Cardiac muscle cell (in vitro differentiated cells and primary cell): ENCODE measurements around the gene TSPEAR. TPM values are rescaled to one million over a fixed set of nuclear protein-coding genes. Genes with fewer than 3 reads are reported as not detected.
A peak's percentile ranks its signal among the peaks of the same experiment; 100 is the strongest.

ENCODE experiments used
- DNase-seq, 2 donors: peaks; one replicate each; pipeline versions ENCODE4 v3.0.0 to v3.0.0-alpha.2; 2010 to 2017; ENCODE audit warnings: low read depth in 1 of 2, low spot score in 1 of 2
- H3K27ac ChIP-seq: fragments of 200-600 bp; sonication (generic); 2 replicates; pipeline ENCODE4 v1.5.1; 2016
- H3K27me3 ChIP-seq: fragments of 200-600 bp; sonication (generic); 2 replicates; pipeline ENCODE4 v1.6.0; 2016; ENCODE audit warnings: control low read depth
- H3K36me3 ChIP-seq: fragments of 200-600 bp; sonication (generic); 2 replicates; pipeline ENCODE4 v1.5.1; 2016; ENCODE audit warnings: control low read depth
- H3K4me1 ChIP-seq: fragments of 200-600 bp; sonication (generic); 2 replicates; pipeline ENCODE4 v1.8.1; 2017; ENCODE audit warnings: low read depth, mild to moderate bottlenecking, mixed run types
- H3K4me3 ChIP-seq: fragments of 200-600 bp; sonication (generic); 2 replicates; pipeline ENCODE4 v1.5.1; 2016; ENCODE audit warnings: mild to moderate bottlenecking
- H3K9me3 ChIP-seq: fragments of 200-600 bp; sonication (generic); 2 replicates; pipeline ENCODE4 v1.5.1; 2017; ENCODE audit warnings: low read depth, mild to moderate bottlenecking, control low read depth
- CTCF ChIP-seq: IDR thresholded peaks from 2 replicates; pipeline ENCODE4 v1.5.1; 2012; ENCODE audit warnings: low read depth, mild to moderate bottlenecking, low read length
- polyA plus RNA-seq: library from polyadenylated mRNA; unstranded; fragments of >200 nt; fragmentation: Nextera tagmentation; extraction: Ambion mirVana; gene quantifications from 2 replicates; pipeline ENCODE4 v1.2.1, GENCODE V29; 2016
- total RNA-seq: library from RNA; depleted of rRNA; stranded (reverse); fragments of >200 nt; gene quantifications from 2 replicates; pipeline ENCODE4 v1.2.3, GENCODE V29; 2016

The TSPEAR gene
- total and polyA plus RNA-seq, 2 experiments from 2014 or later, result 2.8 to 3.4 TPM

- H3K36me3 ChIP-seq, result no peaks in the 10 kb centered on the region
- DNase-seq, result no peak
- H3K27ac ChIP-seq, result no peak overlapping the region
- no peaks in the 10 kb centered on the region for H3K27me3 ChIP-seq
- H3K4me1 ChIP-seq, result no peaks in the 10 kb centered on the region
- no peak overlapping the region for H3K4me3 ChIP-seq
- no peak for TF ChIP-seq CTCF
- no peaks in the 10 kb centered on the region for H3K9me3 ChIP-seq
Measured at GRCh38 chr21:44467859-44468195, 243.5 kb downstream of the TSPEAR start.

DNA sequence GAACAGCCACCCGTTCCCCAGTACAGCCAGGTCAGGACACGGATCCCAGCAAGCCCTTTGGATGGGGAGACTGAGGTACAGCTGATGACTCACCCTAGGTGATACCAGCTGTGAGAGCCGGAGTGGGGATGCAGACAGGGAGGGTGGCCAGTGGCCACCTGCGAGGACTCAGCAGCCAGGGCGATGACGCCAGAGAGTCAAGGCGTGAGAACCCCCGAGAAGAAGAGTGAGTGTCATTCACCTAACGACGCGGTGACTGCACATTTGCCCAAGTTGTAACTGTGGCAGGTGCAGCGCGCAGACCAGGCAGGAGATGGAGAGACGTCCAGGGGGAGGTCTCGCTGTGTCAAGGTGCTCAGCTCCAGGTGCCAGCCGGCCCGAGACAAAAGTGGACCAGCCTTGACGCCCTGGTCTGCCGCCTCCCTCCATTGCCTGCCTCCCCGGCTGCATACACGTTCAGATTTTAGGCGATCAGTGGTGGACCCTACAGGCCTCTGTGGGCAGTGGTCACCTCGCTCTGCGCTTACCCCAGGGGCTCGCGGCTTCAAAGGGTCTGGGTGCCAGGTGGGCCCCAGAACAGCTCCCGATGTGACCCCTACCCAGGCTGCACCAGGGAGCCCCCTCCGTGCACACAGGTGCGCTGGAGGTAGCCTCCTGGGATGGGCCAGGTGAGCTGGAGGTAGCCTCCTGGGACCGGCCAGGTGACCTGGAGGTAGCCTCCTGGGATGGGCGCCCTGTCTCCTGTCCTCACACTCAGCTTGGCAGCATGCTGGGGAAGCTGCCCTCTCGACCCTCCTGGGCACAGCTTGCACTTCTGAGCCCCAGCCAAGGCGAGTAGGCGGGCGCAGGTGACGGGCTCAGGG is 244.1 kb downstream of the TSPEAR start:
- Histone ChIP-seq H3K27ac (no peak overlapping the region), H3K4me3 (no peak overlapping the region), H3K9me3 (no peaks in the 10 kb centered on the region), H3K4me1 (no peaks in the 10 kb centered on the region), H3K36me3 (no peaks in the 10 kb centered on the region), H3K27me3 (no peaks in the 10 kb centered on the region)
- TF ChIP-seq CTCF, result no peak
- no peak for DNase-seq

DNA sequence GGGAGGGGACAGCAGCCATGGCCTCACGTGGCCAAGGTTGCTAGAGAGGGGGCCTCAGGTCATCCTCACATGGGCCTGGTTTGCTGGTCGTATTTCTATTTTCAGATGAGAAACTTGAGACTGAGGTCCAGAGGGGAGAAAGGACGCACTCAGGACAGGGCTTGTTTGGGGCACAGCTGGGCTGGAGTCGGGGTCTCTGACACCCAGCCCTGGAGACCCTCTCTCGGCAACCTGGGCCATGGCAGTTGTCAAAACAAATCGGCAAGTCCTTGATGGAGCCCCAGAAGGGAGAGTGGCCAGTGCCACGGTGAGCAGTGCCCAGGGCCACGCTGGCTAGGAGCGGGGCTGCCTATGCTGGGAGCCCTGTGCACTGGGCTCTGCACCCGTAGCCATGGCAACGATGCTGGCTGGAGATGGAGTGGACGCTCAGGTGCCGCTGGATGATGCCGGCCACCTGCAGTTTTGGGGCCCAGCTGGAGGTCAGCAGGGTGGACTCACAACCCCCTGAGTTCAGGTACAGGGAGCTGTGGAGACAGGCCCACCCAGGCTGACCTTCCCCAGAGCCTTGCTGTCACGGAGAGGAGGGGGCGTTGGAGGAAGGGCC is 244.9 kb downstream of the TSPEAR start:
- Histone ChIP-seq H3K27ac (no peak overlapping the region), H3K27me3 (no peaks in the 10 kb centered on the region), H3K36me3 (no peaks in the 10 kb centered on the region), H3K4me1 (no peaks in the 10 kb centered on the region), H3K9me3 (no peaks in the 10 kb centered on the region), H3K4me3 (no peak overlapping the region)
- TF ChIP-seq CTCF, result no peak
- no peak for DNase-seq

DNA sequence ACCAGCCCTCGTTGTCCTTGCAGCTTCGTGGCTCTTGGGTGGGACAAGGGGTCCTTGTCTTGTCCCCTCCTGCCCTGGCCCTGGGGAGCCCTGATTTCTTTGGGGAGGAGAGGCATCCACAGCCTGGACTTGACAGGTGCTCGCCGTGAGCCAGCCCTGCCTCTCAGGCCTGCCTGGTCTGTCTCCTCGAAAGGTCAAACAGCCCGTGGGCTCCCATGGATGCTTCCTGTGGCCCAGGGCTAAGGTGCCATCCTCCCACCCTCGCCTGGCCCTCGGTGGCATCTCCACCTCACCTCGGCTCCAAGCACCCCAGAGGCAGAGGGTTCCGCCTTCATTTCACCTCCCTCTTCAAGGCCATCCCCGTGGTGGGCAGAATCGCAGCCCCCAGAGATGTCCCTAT is 247.0 kb downstream of the TSPEAR start:
- no peaks in the 10 kb centered on the region for H3K4me1 ChIP-seq
- DNase-seq, result no peak
- no peak for TF ChIP-seq CTCF
- no peaks in the 10 kb centered on the region for H3K9me3 ChIP-seq
- no peak overlapping the region for H3K27ac ChIP-seq
- no peaks in the 10 kb centered on the region for H3K27me3 ChIP-seq
- no peak overlapping the region for H3K4me3 ChIP-seq
- no peaks in the 10 kb centered on the region for H3K36me3 ChIP-seq

- Histone ChIP-seq H3K27ac (no peak overlapping the region), H3K4me1 (no peaks in the 10 kb centered on the region), H3K9me3 (no peaks in the 10 kb centered on the region), H3K36me3 (no peaks in the 10 kb centered on the region), H3K4me3 (no peak overlapping the region), H3K27me3 (no peaks in the 10 kb centered on the region)
- TF ChIP-seq CTCF, result no peak
- DNase-seq, result peak in 1 of 2 donors; percentile 42
Measured at GRCh38 chr21:44463724-44464123, 247.6 kb downstream of the TSPEAR start.
